ENCODE results near the gene FGD3.

- TF ChIP-seq EZH2 (IDR thresholded peaks at IDR 0.05; ENCODE audit: borderline replicate concordance, low read depth, low read length, poor library complexity, severe bottlenecking) (no peak), CTCF (conservative IDR thresholded peaks at IDR 0.05; ENCODE audit: low read depth, low read length) (no peak)
Measured at GRCh38 chr9:92966518-92966800, 19.1 kb downstream of the FGD3 start.

Data from A673 (cell line).